GM23338 (cell line): ENCODE data around the gene JOSD1. TPM values are rescaled to one million over a fixed set of nuclear protein-coding genes. Genes with fewer than 3 reads are reported as not detected.

Experiments used
- ATAC-seq: fragments of 200-7000 bp; cut with Tn5 transposase; 3 replicates; pipeline ENCODE4 v1.9.1; 2020
- DNase-seq: peaks from one replicate; pipeline ENCODE4 v3.0.0-alpha.2; 2015; ENCODE audit warnings: low spot score
- H2AFZ ChIP-seq: fragments of 200-600 bp; sonication (generic); 2 replicates; pipeline ENCODE4 v1.8.0; 2016; ENCODE audit warnings: antibody characterized with exemption, mild to moderate bottlenecking, moderate library complexity
- H3F3A ChIP-seq: fragments of 200-600 bp; sonication (generic); replicated peaks from 2 replicates; pipeline ENCODE4 v1.8.0; 2017; ENCODE audit warnings: antibody characterized with exemption, mixed run types, low read depth
- H3K27ac ChIP-seq: fragments of 200-600 bp; sonication (generic); 2 replicates; pipeline ENCODE4 v1.6.1; 2016; ENCODE audit warnings: low read depth
- H3K27me3 ChIP-seq: fragments of 200-600 bp; sonication (generic); 2 replicates; pipeline ENCODE4 v1.8.0; 2016; ENCODE audit warnings: mild to moderate bottlenecking, mixed run types, moderate library complexity; ENCODE audit not compliant: insufficient read depth
- H3K36me3 ChIP-seq: fragments of 200-600 bp; sonication (generic); 2 replicates; pipeline ENCODE4 v1.8.0; 2016; ENCODE audit warnings: mild to moderate bottlenecking; ENCODE audit not compliant: insufficient read depth
- H3K4me1 ChIP-seq: fragments of 200-600 bp; sonication (generic); 2 replicates; pipeline ENCODE4 v1.8.0; 2016; ENCODE audit warnings: mild to moderate bottlenecking, moderate library complexity; ENCODE audit not compliant: insufficient read depth
- H3K4me2 ChIP-seq: fragments of 200-600 bp; sonication (generic); 2 replicates; pipeline ENCODE4 v1.7.1; 2017; ENCODE audit warnings: mixed run types
- H3K4me3 ChIP-seq: fragments of 200-600 bp; sonication (generic); 2 replicates; pipeline ENCODE4 v1.6.1; 2016; ENCODE audit warnings: mixed run types
- H3K79me2 ChIP-seq: fragments of 200-600 bp; sonication (generic); replicated peaks from 2 replicates; pipeline ENCODE4 v1.8.0; 2017; ENCODE audit warnings: mild to moderate bottlenecking; ENCODE audit not compliant: insufficient read depth
- H3K9me2 ChIP-seq: fragments of 200-600 bp; sonication (generic); 2 replicates; pipeline ENCODE4 v1.8.0; 2017; ENCODE audit not compliant: insufficient read depth
- H4K20me1 ChIP-seq: fragments of 200-600 bp; sonication (generic); replicated peaks from 2 replicates; pipeline ENCODE4 v1.8.0; 2017; ENCODE audit warnings: mild to moderate bottlenecking; ENCODE audit not compliant: insufficient read depth
- H3K27ac Mint-ChIP-seq: 2 replicates; pipeline ENCODE4 v1.8.0; 2020; ENCODE audit warnings: inconsistent platforms, mild to moderate bottlenecking, moderate library complexity, mixed read lengths
- H3K27me3 Mint-ChIP-seq: 3 replicates; pipeline ENCODE4 v1.8.0; 2022; ENCODE audit warnings: low read depth, mild to moderate bottlenecking, moderate library complexity, mixed read lengths, inconsistent platforms; ENCODE audit not compliant: insufficient read depth, poor library complexity
- H3K36me3 Mint-ChIP-seq: 3 replicates; pipeline ENCODE4 v1.8.0; 2021; ENCODE audit warnings: low read depth, mild to moderate bottlenecking, inconsistent platforms, moderate library complexity, mixed read lengths
- H3K4me1 Mint-ChIP-seq: 3 replicates; pipeline ENCODE4 v1.8.0; 2020; ENCODE audit warnings: mild to moderate bottlenecking, inconsistent platforms, mixed read lengths
- H3K4me3 Mint-ChIP-seq: 3 replicates; pipeline ENCODE4 v1.8.0; 2021; ENCODE audit warnings: moderate library complexity, mild to moderate bottlenecking, inconsistent platforms, mixed read lengths
- H3K9me3 Mint-ChIP-seq: 3 replicates; pipeline ENCODE4 v1.8.0; 2020; ENCODE audit warnings: moderate library complexity, mild to moderate bottlenecking, inconsistent platforms, mixed read lengths
- CREB1 ChIP-seq: fragments of 250-450 bp; sonication (Bioruptor Pico); IDR thresholded peaks from 2 replicates; pipeline ENCODE4 v1.5.0; 2020; ENCODE audit warnings: low read depth, mild to moderate bottlenecking, moderate library complexity
- EZH2 ChIP-seq: fragments of 200-600 bp; sonication (generic); IDR thresholded peaks from one replicate; pipeline ENCODE4 v1.8.0; 2017; ENCODE audit warnings: antibody characterized with exemption, mild to moderate bottlenecking, low read depth; ENCODE audit not compliant: unreplicated experiment
- JUNB ChIP-seq: IDR thresholded peaks from one replicate; pipeline ENCODE4 v1.6.1; 2016; ENCODE audit warnings: antibody characterized with exemption; ENCODE audit not compliant: unreplicated experiment
- NANOG ChIP-seq: IDR thresholded peaks from 2 replicates; pipeline ENCODE4 v1.6.1; 2016; ENCODE audit warnings: antibody characterized with exemption, borderline replicate concordance
- POLR2AphosphoS5 ChIP-seq: IDR thresholded peaks from 2 replicates; pipeline ENCODE4 v1.6.1; 2016; ENCODE audit warnings: antibody characterized with exemption, low read depth
- REST ChIP-seq: IDR thresholded peaks from one replicate; pipeline ENCODE4 v1.6.1; 2018; ENCODE audit warnings: antibody characterized with exemption; ENCODE audit not compliant: unreplicated experiment
- STAT1 ChIP-seq: IDR thresholded peaks from one replicate; pipeline ENCODE4 v1.6.1; 2016; ENCODE audit warnings: antibody characterized with exemption; ENCODE audit not compliant: unreplicated experiment
- ZNF114 ChIP-seq: fragments of 250-450 bp; sonication (Bioruptor Pico); IDR thresholded peaks from 2 replicates; pipeline ENCODE4 v1.5.0; 2020; ENCODE audit warnings: mild to moderate bottlenecking, moderate library complexity
- ZNF462 ChIP-seq: fragments of 250-450 bp; sonication (Bioruptor Pico); IDR thresholded peaks from 2 replicates; pipeline ENCODE4 v1.5.0; 2020; ENCODE audit warnings: mild to moderate bottlenecking, moderate library complexity
- polyA plus RNA-seq: library from polyadenylated mRNA; unstranded; fragments of >200 nt; fragmentation: Nextera tagmentation; extraction: Ambion mirVana; gene quantifications from 2 replicates; pipeline ENCODE4 v1.2.1, GENCODE V29; 2016
- total RNA-seq: library from RNA; depleted of rRNA; stranded (reverse); fragments of >200 nt; shearing (Covaris generic); gene quantifications from 2 replicates; pipeline ENCODE4 v1.2.3, GENCODE V29; 2014
- TF ChIP-seq, protein P1 (sequence below): IDR thresholded peaks from 2 replicates; pipeline ENCODE4 v1.6.1; 2016; ENCODE audit warnings: antibody characterized with exemption

JOSD1 gene
- total and polyA plus RNA-seq, 2 experiments from 2014 or later = 4.6 to 19.7 TPM

DNA sequence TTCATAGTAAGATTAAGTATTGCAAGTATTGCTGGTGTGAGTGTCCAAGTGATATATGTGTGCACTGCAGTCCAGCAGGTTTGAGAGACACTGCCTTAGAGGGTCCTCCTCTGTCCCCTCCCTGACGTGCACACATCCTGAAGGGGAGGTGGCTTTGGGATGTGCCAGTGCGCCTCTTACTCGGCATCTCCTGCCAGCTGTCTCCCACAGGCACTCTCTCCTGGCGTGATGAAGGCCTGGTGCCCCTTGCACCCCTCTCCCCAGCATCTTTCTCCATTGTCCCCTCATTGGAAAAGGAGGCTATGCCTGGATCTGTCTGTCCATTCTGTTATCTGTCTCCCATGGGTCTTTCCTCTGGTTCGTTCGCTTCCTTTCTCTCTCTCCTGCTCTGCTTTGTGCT lies 29.2 kb upstream of the JOSD1 start:
- Histone ChIP-seq H3F3A (0 out of 2 replicates have a peak, but pooled peaks cover 4% of the 10 kb centered on the region), H3K4me3 (no peak overlapping the region), H4K20me1 (peaks cover 12% of the 10 kb centered on the region), H3K27ac (no peak overlapping the region), H3K4me1 (no peaks in the 10 kb centered on the region), H3K79me2 (no peaks in the 10 kb centered on the region), H3K27me3 (no peaks in the 10 kb centered on the region), H3K4me2 (no peak overlapping the region), H2AFZ (no peak overlapping the region), H3K36me3 (peaks cover 29% of the 10 kb centered on the region), H3K9me2 (no peaks in the 10 kb centered on the region)
- Mint-ChIP-seq H3K9me3 (no peaks in the 10 kb centered on the region), H3K4me3 (no peak overlapping the region), H3K4me1 (peaks cover 3% of the 10 kb centered on the region; the same call in 2 of the 3 replicates), H3K27me3 (peaks cover 17% of the 10 kb centered on the region), H3K27ac (no peak overlapping the region), H3K36me3 (peaks cover 78% of the 10 kb centered on the region)
- no peak for TF ChIP-seq NANOG
- DNase-seq (no peak), ATAC-seq (no peak)

GRCh38 chr22:38728871-38729796 lies 28.4 kb upstream of the JOSD1 start:
- DNase-seq = no peak
- TF ChIP-seq POLR2AphosphoS5 (no peak), EZH2 (no peak), JUNB (no peak), CREB1 (CRISPR knock-in tag) (no peak), ZNF462 (CRISPR knock-in tag) (no peak), REST (no peak), ZNF114 (CRISPR knock-in tag) (no peak), NANOG (no peak), STAT1 (no peak)
- TF ChIP-seq, protein P1, sequence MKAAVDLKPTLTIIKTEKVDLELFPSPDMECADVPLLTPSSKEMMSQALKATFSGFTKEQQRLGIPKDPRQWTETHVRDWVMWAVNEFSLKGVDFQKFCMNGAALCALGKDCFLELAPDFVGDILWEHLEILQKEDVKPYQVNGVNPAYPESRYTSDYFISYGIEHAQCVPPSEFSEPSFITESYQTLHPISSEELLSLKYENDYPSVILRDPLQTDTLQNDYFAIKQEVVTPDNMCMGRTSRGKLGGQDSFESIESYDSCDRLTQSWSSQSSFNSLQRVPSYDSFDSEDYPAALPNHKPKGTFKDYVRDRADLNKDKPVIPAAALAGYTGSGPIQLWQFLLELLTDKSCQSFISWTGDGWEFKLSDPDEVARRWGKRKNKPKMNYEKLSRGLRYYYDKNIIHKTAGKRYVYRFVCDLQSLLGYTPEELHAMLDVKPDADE = no peak

More at GRCh38 chr22:38728871-38729796, 28.4 kb upstream of the JOSD1 start:
- ATAC-seq = no peak
- no peaks in the 10 kb centered on the region for H3K9me3 Mint-ChIP-seq
- H3K79me2 ChIP-seq = no peaks in the 10 kb centered on the region
- H3K36me3 ChIP-seq = peaks cover 35% of the 10 kb centered on the region
- H3K27me3 ChIP-seq = no peaks in the 10 kb centered on the region
- peaks cover 3% of the 10 kb centered on the region; the same call in 2 of the 3 replicates for H3K4me1 Mint-ChIP-seq
- no peaks in the 10 kb centered on the region for H3K9me2 ChIP-seq
- H3K4me3 Mint-ChIP-seq = no peak overlapping the region
- no peak overlapping the region for H3K27ac Mint-ChIP-seq
- no peak overlapping the region for H2AFZ ChIP-seq
- no peaks in the 10 kb centered on the region for H3K4me1 ChIP-seq
- no peak overlapping the region for H3K4me3 ChIP-seq
- H3K36me3 Mint-ChIP-seq = peaks cover 80% of the 10 kb centered on the region
- 0 out of 2 replicates have a peak, but pooled peaks cover 4% of the 10 kb centered on the region for H3F3A ChIP-seq
- no peak overlapping the region for H3K4me2 ChIP-seq
- H4K20me1 ChIP-seq = peaks cover 6% of the 10 kb centered on the region; the same call in 1 of the 2 replicates
- H3K27ac ChIP-seq = no peak overlapping the region
- peaks cover 9% of the 10 kb centered on the region for H3K27me3 Mint-ChIP-seq
